AG09319 (cell line): ENCODE measurements around the gene OR12D3.

Experiments
- DNase-seq: peaks from one replicate; pipeline ENCODE4 v3.0.0-alpha.2; 2010; ENCODE audit warnings: low read depth; ENCODE audit errors: extremely low read depth
- CTCF ChIP-seq: IDR thresholded peaks from 2 replicates; pipeline ENCODE4 v1.5.1; 2011; ENCODE audit warnings: low read depth, mild to moderate bottlenecking, inconsistent platforms, low read length, moderate library complexity

The OR12D3 gene

GRCh38 chr6:29336269-29336668, 38.8 kb downstream of the OR12D3 start:
- TF ChIP-seq CTCF, result no peak

GRCh38 chr6:29332676-29333075, 42.4 kb downstream of the OR12D3 start:
- no peak for TF ChIP-seq CTCF
- DNase-seq, result no peak

More at GRCh38 chr6:29336269-29336668, 38.8 kb downstream of the OR12D3 start:
- no peak for DNase-seq

- no peak for TF ChIP-seq CTCF
- DNase-seq, result no peak
Measured at GRCh38 chr6:29325777-29326176, 49.3 kb downstream of the OR12D3 start.
